GM23338 (cell line): ENCODE data around the gene TANGO2. TPM values are rescaled to one million over a fixed set of nuclear protein-coding genes. Genes with fewer than 3 reads are reported as not detected.
A peak's percentile ranks its signal among the peaks of the same experiment; 100 is the strongest.

Experiments
- ATAC-seq: fragments of 200-7000 bp; cut with Tn5 transposase; 3 replicates; pipeline ENCODE4 v1.9.1; 2020
- DNase-seq: peaks from one replicate; pipeline ENCODE4 v3.0.0-alpha.2; 2015; ENCODE audit warnings: low spot score
- H2AFZ ChIP-seq: fragments of 200-600 bp; sonication (generic); 2 replicates; pipeline ENCODE4 v1.8.0; 2016; ENCODE audit warnings: antibody characterized with exemption, mild to moderate bottlenecking, moderate library complexity
- H3F3A ChIP-seq: fragments of 200-600 bp; sonication (generic); replicated peaks from 2 replicates; pipeline ENCODE4 v1.8.0; 2017; ENCODE audit warnings: antibody characterized with exemption, mixed run types, low read depth
- H3K27ac ChIP-seq: fragments of 200-600 bp; sonication (generic); 2 replicates; pipeline ENCODE4 v1.6.1; 2016; ENCODE audit warnings: low read depth
- H3K27me3 ChIP-seq: fragments of 200-600 bp; sonication (generic); 2 replicates; pipeline ENCODE4 v1.8.0; 2016; ENCODE audit warnings: mild to moderate bottlenecking, mixed run types, moderate library complexity; ENCODE audit not compliant: insufficient read depth
- H3K36me3 ChIP-seq: fragments of 200-600 bp; sonication (generic); 2 replicates; pipeline ENCODE4 v1.8.0; 2016; ENCODE audit warnings: mild to moderate bottlenecking; ENCODE audit not compliant: insufficient read depth
- H3K4me1 ChIP-seq: fragments of 200-600 bp; sonication (generic); 2 replicates; pipeline ENCODE4 v1.8.0; 2016; ENCODE audit warnings: mild to moderate bottlenecking, moderate library complexity; ENCODE audit not compliant: insufficient read depth
- H3K4me2 ChIP-seq: fragments of 200-600 bp; sonication (generic); 2 replicates; pipeline ENCODE4 v1.7.1; 2017; ENCODE audit warnings: mixed run types
- H3K4me3 ChIP-seq: fragments of 200-600 bp; sonication (generic); 2 replicates; pipeline ENCODE4 v1.6.1; 2016; ENCODE audit warnings: mixed run types
- H3K79me2 ChIP-seq: fragments of 200-600 bp; sonication (generic); replicated peaks from 2 replicates; pipeline ENCODE4 v1.8.0; 2017; ENCODE audit warnings: mild to moderate bottlenecking; ENCODE audit not compliant: insufficient read depth
- H3K9me2 ChIP-seq: fragments of 200-600 bp; sonication (generic); 2 replicates; pipeline ENCODE4 v1.8.0; 2017; ENCODE audit not compliant: insufficient read depth
- H4K20me1 ChIP-seq: fragments of 200-600 bp; sonication (generic); replicated peaks from 2 replicates; pipeline ENCODE4 v1.8.0; 2017; ENCODE audit warnings: mild to moderate bottlenecking; ENCODE audit not compliant: insufficient read depth
- H3K27ac Mint-ChIP-seq: 2 replicates; pipeline ENCODE4 v1.8.0; 2020; ENCODE audit warnings: inconsistent platforms, mild to moderate bottlenecking, moderate library complexity, mixed read lengths
- H3K27me3 Mint-ChIP-seq: 3 replicates; pipeline ENCODE4 v1.8.0; 2022; ENCODE audit warnings: low read depth, mild to moderate bottlenecking, moderate library complexity, mixed read lengths, inconsistent platforms; ENCODE audit not compliant: insufficient read depth, poor library complexity
- H3K36me3 Mint-ChIP-seq: 3 replicates; pipeline ENCODE4 v1.8.0; 2021; ENCODE audit warnings: low read depth, mild to moderate bottlenecking, inconsistent platforms, moderate library complexity, mixed read lengths
- H3K4me1 Mint-ChIP-seq: 3 replicates; pipeline ENCODE4 v1.8.0; 2020; ENCODE audit warnings: mild to moderate bottlenecking, inconsistent platforms, mixed read lengths
- H3K4me3 Mint-ChIP-seq: 3 replicates; pipeline ENCODE4 v1.8.0; 2021; ENCODE audit warnings: moderate library complexity, mild to moderate bottlenecking, inconsistent platforms, mixed read lengths
- H3K9me3 Mint-ChIP-seq: 3 replicates; pipeline ENCODE4 v1.8.0; 2020; ENCODE audit warnings: moderate library complexity, mild to moderate bottlenecking, inconsistent platforms, mixed read lengths
- CREB1 ChIP-seq: fragments of 250-450 bp; sonication (Bioruptor Pico); IDR thresholded peaks from 2 replicates; pipeline ENCODE4 v1.5.0; 2020; ENCODE audit warnings: low read depth, mild to moderate bottlenecking, moderate library complexity
- EZH2 ChIP-seq: fragments of 200-600 bp; sonication (generic); IDR thresholded peaks from one replicate; pipeline ENCODE4 v1.8.0; 2017; ENCODE audit warnings: antibody characterized with exemption, mild to moderate bottlenecking, low read depth; ENCODE audit not compliant: unreplicated experiment
- EZH2phosphoT487 ChIP-seq: fragments of 200-600 bp; sonication (generic); IDR thresholded peaks from one replicate; pipeline ENCODE4 v1.8.1; 2018; ENCODE audit warnings: antibody characterized with exemption; ENCODE audit not compliant: unreplicated experiment
- POLR2AphosphoS5 ChIP-seq: IDR thresholded peaks from 2 replicates; pipeline ENCODE4 v1.6.1; 2016; ENCODE audit warnings: antibody characterized with exemption, low read depth
- STAT1 ChIP-seq: IDR thresholded peaks from one replicate; pipeline ENCODE4 v1.6.1; 2016; ENCODE audit warnings: antibody characterized with exemption; ENCODE audit not compliant: unreplicated experiment
- polyA plus RNA-seq: library from polyadenylated mRNA; unstranded; fragments of >200 nt; fragmentation: Nextera tagmentation; extraction: Ambion mirVana; gene quantifications from 2 replicates; pipeline ENCODE4 v1.2.1, GENCODE V29; 2016
- total RNA-seq: library from RNA; depleted of rRNA; stranded (reverse); fragments of >200 nt; shearing (Covaris generic); gene quantifications from 2 replicates; pipeline ENCODE4 v1.2.3, GENCODE V29; 2014
- TF ChIP-seq, protein P1 (sequence below): fragments of 250-450 bp; sonication (Bioruptor Pico); IDR thresholded peaks from 2 replicates; pipeline ENCODE4 v1.5.0; 2020; ENCODE audit warnings: mild to moderate bottlenecking, moderate library complexity
- TF ChIP-seq, protein P2 (sequence below): IDR thresholded peaks from one replicate; pipeline ENCODE4 v1.6.1; 2018; ENCODE audit warnings: antibody characterized with exemption; ENCODE audit not compliant: unreplicated experiment

Gene TANGO2
- total and polyA plus RNA-seq, 2 experiments from 2014 or later = 6.9 to 15.0 TPM

DNA sequence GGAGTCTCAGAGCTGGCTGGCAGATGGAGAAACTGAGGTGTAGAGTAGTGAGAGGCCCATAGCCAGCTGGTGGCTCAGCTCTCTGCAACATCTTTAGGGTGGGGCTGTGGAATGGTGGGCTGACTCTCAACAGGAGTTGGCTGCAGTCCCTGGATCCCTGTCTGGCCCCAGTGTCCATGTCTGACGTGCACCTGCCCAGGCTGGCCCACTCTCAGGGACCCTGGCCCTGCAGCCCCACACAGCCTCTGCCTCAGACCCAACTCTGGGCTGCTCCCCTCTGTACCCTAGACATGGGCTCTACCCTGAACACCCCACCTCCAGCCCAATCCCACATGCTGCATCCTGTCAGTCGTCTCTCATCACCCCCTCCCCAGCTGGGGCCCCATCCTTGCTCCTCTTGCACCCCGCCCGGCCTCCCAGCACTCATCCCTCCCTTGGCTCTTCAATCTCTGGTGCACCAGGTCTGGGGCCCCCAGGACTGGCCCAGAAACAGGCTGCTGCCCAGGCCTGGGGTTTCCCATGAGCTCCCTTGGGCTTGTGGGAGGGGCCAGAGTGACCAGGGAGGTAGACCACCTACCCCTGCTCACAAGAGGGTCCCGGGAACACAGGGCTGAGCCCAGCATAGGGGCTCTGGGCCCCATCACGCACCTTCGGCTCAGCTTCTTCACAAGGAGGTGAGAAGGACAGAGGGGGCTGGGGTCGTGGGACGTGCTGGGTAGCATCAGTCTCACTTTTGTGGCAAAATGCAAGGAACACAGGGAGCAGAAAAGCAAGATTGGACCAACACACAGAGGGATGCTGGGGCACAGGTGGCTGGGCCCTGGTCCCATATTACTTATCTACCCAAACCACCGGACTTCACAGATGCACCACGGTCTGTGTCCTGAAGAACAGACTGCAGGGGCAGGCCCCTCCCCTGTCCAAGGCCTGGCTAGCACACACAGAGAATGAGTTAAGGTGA lies 35.8 kb upstream of the TANGO2 start (continued):
- TF ChIP-seq STAT1 (no peak), EZH2phosphoT487 (no peak), EZH2 (no peak)

DNA sequence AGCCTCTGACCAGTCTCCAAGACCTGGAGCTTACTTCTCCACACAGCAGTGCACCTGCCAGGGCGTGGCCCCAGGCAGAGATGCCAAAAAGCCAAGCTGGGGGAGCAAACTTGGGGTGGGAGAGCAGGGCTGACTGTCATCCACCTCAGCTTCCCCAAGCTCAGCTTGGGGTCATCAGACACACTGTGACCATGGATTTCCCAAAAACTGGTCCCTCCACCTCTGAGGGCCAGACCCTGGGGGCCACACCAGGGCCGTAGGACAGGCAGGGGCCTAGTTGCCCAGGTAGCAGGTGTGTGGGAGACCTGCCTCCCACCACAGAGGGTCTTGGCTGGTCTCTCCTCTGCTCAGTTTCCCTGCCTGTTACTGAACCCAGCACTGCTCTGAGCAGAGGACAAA lies 34.9 kb upstream of the TANGO2 start:
- TF ChIP-seq POLR2AphosphoS5 (no peak), CREB1 (CRISPR knock-in tag) (no peak), STAT1 (no peak)
- TF ChIP-seq, protein P1, sequence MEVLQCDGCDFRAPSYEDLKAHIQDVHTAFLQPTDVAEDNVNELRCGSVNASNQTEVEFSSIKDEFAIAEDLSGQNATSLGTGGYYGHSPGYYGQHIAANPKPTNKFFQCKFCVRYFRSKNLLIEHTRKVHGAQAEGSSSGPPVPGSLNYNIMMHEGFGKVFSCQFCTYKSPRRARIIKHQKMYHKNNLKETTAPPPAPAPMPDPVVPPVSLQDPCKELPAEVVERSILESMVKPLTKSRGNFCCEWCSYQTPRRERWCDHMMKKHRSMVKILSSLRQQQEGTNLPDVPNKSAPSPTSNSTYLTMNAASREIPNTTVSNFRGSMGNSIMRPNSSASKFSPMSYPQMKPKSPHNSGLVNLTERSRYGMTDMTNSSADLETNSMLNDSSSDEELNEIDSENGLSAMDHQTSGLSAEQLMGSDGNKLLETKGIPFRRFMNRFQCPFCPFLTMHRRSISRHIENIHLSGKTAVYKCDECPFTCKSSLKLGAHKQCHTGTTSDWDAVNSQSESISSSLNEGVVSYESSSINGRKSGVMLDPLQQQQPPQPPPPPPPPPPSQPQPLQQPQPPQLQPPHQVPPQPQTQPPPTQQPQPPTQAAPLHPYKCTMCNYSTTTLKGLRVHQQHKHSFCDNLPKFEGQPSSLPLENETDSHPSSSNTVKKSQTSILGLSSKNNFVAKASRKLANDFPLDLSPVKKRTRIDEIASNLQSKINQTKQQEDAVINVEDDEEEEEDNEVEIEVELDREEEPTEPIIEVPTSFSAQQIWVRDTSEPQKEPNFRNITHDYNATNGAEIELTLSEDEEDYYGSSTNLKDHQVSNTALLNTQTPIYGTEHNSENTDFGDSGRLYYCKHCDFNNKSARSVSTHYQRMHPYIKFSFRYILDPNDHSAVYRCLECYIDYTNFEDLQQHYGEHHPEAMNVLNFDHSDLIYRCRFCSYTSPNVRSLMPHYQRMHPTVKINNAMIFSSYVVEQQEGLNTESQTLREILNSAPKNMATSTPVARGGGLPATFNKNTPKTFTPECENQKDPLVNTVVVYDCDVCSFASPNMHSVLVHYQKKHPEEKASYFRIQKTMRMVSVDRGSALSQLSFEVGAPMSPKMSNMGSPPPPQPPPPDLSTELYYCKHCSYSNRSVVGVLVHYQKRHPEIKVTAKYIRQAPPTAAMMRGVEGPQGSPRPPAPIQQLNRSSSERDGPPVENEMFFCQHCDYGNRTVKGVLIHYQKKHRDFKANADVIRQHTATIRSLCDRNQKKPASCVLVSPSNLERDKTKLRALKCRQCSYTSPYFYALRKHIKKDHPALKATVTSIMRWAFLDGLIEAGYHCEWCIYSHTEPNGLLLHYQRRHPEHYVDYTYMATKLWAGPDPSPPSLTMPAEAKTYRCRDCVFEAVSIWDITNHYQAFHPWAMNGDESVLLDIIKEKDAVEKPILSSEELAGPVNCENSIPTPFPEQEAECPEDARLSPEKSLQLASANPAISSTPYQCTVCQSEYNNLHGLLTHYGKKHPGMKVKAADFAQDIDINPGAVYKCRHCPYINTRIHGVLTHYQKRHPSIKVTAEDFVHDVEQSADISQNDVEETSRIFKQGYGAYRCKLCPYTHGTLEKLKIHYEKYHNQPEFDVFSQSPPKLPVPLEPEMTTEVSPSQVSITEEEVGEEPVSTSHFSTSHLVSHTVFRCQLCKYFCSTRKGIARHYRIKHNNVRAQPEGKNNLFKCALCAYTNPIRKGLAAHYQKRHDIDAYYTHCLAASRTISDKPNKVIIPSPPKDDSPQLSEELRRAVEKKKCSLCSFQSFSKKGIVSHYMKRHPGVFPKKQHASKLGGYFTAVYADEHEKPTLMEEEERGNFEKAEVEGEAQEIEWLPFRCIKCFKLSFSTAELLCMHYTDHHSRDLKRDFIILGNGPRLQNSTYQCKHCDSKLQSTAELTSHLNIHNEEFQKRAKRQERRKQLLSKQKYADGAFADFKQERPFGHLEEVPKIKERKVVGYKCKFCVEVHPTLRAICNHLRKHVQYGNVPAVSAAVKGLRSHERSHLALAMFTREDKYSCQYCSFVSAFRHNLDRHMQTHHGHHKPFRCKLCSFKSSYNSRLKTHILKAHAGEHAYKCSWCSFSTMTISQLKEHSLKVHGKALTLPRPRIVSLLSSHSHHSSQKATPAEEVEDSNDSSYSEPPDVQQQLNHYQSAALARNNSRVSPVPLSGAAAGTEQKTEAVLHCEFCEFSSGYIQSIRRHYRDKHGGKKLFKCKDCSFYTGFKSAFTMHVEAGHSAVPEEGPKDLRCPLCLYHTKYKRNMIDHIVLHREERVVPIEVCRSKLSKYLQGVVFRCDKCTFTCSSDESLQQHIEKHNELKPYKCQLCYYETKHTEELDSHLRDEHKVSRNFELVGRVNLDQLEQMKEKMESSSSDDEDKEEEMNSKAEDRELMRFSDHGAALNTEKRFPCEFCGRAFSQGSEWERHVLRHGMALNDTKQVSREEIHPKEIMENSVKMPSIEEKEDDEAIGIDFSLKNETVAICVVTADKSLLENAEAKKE (CRISPR knock-in tag) = no peak
- TF ChIP-seq, protein P2, sequence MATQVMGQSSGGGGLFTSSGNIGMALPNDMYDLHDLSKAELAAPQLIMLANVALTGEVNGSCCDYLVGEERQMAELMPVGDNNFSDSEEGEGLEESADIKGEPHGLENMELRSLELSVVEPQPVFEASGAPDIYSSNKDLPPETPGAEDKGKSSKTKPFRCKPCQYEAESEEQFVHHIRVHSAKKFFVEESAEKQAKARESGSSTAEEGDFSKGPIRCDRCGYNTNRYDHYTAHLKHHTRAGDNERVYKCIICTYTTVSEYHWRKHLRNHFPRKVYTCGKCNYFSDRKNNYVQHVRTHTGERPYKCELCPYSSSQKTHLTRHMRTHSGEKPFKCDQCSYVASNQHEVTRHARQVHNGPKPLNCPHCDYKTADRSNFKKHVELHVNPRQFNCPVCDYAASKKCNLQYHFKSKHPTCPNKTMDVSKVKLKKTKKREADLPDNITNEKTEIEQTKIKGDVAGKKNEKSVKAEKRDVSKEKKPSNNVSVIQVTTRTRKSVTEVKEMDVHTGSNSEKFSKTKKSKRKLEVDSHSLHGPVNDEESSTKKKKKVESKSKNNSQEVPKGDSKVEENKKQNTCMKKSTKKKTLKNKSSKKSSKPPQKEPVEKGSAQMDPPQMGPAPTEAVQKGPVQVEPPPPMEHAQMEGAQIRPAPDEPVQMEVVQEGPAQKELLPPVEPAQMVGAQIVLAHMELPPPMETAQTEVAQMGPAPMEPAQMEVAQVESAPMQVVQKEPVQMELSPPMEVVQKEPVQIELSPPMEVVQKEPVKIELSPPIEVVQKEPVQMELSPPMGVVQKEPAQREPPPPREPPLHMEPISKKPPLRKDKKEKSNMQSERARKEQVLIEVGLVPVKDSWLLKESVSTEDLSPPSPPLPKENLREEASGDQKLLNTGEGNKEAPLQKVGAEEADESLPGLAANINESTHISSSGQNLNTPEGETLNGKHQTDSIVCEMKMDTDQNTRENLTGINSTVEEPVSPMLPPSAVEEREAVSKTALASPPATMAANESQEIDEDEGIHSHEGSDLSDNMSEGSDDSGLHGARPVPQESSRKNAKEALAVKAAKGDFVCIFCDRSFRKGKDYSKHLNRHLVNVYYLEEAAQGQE = no peak
- H3K4me1 ChIP-seq = peaks cover 8% of the 10 kb centered on the region; the same call in 1 of the 2 replicates
- H4K20me1 ChIP-seq = no peaks in the 10 kb centered on the region; the same call in 1 of the 2 replicates
- H2AFZ ChIP-seq = no peak overlapping the region
- no peaks in the 10 kb centered on the region for H3F3A ChIP-seq
- ATAC-seq (no peak), DNase-seq (no peak)
- H3K27me3 ChIP-seq = no peaks in the 10 kb centered on the region
- H3K9me3 Mint-ChIP-seq = no peaks in the 10 kb centered on the region
- H3K4me2 ChIP-seq = peak overlapping the region; percentile 92
- H3K27me3 Mint-ChIP-seq = peaks cover 9% of the 10 kb centered on the region
- no peaks in the 10 kb centered on the region for H3K9me2 ChIP-seq
- peaks cover 3% of the 10 kb centered on the region; the same call in 2 of the 3 replicates for H3K4me1 Mint-ChIP-seq
- H3K36me3 Mint-ChIP-seq = no peaks in the 10 kb centered on the region
- peak overlapping the region; percentile 78 for H3K4me3 Mint-ChIP-seq
- peak overlapping the region; percentile 92 for H3K4me3 ChIP-seq
- no peak overlapping the region for H3K27ac Mint-ChIP-seq
- peaks cover 9% of the 10 kb centered on the region for H3K79me2 ChIP-seq
- no peaks in the 10 kb centered on the region for H3K36me3 ChIP-seq
- H3K27ac ChIP-seq = no peak overlapping the region
